Stimulated activated CD4-positive, alpha-beta T cell treated with anti-CD3 and anti-CD28 coated beads, Interleukin-2, amount 100 ng/mL, for 24 hours (primary cell): ENCODE measurements around the gene ACTR3.

Experiments
- DNase-seq, 2 donors: peaks; one replicate each; pipeline ENCODE4 v3.0.0-alpha.2; 2020

ACTR3 gene

DNA sequence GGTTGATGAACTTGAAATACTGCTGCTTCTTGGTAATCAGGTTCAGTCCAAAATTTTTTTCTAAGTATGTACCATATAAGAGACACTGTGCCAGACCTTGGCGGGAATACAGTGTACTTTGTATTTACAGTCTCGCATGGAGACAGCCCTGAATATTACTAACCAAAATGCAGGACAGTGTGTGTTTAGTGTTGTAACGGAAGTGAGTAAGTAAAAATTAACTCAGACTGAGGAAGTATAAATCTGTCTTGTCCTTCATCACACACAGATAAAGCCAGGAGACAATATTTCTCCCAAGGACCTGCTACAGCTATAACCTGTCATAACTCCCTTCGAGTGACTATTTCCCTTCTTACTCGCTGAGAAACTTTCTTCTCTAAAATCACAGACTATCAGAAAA is 76.9 kb downstream of the ACTR3 start:
- no peak for DNase-seq

DNA sequence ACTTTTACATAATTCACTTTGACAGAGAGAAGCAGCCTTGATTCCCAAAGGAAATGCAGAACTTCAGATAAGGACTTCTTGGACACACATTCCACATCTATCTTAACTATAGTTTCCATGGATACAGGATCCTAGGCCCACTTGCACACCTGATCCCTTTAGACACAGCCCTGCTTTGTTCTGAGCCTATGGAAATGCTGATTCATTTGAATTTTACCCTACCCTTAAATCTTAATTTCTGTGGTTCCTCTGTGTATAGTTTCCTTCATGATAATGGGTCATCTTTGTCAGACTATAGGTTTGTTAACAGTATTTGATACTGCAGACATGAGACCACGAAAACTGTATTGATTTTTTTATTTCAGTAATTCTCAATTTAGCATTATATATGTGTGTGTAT is 77.4 kb downstream of the ACTR3 start:
- no peak for DNase-seq

DNA sequence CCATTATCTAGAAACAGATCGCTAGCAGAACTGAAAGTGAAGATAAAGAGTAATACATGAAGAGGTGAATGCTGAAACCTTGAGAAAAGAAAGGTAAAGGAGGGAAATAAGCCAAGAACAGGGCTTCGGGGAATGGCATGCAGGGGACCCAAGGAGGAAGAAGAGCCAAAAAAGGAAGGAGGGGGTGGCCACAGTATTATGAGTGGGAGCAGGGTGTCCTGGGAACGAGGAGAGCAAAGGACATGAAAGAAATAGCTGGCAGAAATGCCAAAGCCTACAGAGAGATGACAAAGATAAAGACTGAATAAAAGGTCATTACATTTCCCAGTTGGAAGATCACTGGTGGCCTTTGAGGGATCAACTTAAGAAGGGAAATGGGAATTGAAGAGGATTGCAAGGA is 82.9 kb downstream of the ACTR3 start:
- no peak for DNase-seq

DNA sequence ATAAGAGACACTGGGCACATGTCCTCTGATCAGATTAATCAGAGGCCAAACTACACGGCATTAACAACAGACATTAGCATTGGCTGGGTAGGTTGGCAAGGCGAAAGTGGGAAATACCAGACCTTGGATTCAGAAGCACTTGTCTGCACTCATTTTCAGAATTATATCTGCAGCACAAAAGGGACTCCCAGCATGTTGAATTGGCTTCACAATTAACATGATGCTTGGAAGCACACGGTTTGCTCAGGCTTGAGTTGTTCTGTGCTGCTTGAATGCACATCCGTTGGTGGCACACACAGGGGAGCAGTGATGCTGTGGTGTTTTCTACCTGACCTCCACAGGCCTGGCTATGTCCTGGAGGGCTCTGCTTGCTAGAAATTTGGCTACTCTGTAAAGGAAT is 83.9 kb downstream of the ACTR3 start:
- DNase-seq, result no peak

DNA sequence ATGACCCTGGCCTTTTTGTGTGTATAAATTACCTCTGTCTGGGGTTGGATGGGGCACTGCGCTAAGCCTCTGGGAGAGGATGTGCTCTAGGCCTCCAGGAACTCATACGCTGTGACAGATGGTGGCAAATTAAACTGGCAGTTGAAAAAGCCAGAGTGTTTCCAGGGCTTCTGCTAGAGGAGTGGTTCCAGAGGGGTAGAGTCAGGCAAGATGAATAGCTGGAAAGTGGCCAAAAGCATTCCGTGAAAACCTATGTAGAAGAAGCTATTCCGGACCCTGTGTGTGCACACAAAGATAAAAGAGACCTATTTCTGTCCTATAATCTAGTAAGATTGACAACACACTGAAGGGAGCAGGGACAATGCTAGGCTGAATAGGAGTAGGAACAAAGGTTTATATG is 84.8 kb downstream of the ACTR3 start:
- no peak for DNase-seq

DNA sequence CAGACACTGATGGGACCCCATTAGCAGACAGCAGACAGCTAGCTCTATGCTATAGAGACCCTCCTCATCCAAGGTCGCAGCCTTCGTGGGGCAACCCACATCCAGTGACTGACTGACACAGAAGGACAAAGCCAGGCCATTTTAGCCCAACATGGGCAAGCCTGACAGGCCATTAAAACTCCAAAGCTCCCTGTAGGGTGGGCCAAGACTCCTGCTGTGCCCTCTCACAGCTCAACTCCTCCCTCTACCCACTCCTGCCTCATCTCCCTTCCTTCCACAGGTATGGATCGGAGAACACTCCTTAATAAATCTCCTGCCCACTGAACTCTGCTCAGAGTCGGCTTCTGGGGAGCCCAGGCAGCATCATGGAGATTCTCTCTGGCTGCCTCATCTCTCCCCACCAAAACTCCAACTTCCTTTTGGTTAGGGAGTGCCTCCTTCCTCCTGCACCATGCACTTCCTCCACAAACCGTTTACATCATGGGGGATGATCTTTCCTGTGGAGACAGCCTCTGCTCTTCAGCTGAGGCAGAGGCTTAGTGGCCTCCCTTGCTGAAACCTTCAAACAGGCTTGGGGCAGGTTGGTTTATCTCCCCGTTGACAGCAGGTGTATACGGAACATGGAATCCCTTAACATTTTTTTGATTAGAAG is 86.5 kb downstream of the ACTR3 start:
- no peak for DNase-seq

DNA sequence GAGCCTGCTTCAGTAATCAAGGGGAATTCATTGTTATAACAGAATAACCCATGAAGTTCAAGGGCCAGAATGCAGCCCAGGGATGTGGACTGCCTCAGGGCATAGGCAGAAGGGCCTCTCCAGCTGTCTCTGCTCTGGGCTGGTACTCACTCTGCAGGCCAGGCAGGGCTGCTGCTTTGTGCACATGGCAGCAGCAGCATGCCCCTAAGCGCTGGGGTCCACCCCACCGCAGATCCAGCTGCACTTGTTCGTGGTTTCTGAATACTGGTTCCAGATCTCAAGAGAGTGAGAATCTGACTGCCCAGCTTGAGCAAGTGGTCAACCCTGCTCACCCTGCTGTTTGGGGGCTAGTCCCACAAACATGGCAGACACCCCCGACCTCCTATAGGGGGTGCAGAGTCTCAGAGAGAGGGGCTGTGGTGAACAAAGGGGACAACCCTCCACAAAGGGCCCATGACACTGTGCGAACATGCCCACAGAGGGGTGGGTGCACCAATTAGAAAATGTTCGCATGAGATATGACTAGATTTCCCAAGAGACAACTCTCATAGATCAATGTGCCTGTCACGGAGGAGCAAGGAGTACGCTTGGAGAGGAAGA is 87.3 kb downstream of the ACTR3 start:
- DNase-seq, result no peak

DNA sequence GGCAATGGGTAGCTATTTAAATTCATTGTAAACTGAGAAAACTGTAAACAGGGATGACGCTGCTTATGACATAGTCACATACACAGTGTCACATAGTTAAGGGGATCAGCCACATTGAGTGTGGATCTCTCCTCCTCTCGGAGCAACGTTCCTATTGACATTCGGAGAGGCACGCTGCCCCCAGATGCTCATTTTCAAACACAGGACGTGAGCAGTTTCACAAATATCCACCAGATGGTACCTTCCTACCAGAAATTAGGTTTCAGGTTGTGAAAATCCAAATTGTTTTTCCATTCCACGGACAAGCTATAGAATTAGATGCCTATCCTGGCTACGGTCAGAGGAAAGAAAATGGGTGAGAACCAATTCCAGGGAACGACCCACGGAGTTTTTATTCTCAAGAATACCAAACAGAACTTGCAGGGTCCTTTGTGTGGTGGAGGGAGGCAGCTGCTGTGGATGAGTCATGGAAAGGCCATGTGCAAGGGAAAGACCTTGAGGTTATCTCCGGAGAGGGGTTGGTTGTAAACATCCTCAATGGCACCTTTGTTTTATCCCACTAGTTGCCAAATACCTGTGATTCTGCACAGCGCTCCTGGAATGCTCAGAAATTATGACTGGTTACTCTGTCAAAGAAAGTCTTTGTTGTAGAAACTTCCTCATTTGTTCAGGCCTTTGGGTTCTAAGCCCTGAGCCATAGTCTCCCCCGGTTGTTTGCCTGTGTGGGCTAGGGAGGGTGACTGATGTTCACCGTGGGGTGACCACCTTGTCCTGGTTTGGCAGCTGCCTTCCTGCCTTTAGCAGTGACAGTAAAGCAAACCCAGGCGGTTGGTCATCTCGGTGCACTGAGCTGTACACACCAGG is 88.0 kb downstream of the ACTR3 start:
- DNase-seq, result no peak

DNA sequence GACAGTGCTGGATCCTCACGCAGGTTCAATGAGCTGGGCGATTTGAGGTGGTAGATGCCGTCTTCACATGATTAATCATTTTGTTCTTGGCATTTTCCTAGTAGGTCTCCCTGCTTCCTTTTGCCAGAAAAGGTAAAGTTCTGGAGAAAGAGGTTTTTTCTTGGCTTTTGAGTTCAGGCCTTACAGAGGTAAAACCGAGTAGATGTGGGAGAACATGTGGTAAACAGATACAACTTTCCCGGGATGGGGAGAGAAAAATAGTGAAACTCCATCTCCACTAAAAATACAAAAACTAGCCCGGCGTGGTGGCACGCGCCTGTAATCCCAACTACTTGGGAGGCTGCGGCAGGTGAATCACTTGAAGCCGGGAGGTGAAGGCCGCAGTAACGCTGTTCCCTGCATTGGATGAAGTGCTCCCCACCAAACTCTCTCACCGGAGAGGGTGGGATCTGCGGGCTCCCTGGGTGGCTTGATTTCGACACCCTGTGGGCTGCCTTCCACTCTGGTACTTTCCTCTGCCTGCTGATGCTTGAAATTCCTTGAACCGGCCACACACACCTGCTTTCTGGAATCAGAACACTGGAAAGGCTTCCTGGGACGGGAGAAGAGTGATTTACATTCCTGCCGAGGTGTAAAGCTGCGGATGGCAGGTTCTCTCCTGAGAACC is 88.8 kb downstream of the ACTR3 start:
- DNase-seq, result no peak

DNA sequence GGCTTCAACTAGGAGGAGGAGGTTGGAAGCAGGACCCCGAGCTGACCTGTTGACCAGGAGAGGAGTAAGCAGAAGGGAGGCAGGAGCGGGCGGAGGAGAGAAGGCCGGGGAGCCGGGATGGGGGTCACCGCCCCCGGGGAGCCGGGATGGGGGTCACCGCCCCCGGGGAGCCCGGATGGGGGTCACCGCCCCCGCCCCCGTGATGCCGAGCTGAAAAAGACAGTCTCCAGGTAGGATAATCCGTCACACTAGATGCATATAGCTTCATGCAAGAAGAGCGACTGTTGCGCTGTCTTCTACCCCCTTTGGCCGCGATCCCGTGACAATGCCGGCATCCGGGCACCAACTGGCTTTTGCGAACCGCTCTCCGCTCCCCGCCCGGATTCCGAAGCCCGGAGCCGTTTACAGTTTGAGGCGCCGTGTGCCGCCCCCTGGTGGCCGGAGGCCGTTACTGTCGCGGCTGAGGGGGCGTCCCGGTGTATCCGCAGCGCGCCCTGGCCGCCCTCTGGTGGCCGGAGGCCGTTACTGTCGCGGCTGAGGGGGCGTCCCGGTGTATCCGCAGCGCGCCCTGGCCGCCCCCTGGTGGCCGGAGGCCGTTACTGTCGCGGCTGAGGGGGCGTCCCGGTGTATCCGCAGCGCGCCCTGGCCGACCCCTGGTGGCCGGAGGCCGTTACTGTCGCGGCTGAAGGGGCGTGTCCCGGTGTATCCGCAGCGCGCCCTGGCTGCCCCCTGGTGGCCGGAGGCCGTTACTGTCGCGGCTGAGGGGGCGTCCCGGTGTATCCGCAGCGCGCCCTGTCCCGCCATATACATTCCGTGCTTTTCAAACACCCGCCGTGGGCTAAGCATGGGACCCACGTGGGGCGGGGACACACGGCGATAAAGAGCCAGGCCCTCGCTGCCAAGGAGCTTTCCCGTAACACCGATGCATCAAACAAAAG is 89.6 kb downstream of the ACTR3 start:
- peak; percentile 57 to 80 for DNase-seq

DNA sequence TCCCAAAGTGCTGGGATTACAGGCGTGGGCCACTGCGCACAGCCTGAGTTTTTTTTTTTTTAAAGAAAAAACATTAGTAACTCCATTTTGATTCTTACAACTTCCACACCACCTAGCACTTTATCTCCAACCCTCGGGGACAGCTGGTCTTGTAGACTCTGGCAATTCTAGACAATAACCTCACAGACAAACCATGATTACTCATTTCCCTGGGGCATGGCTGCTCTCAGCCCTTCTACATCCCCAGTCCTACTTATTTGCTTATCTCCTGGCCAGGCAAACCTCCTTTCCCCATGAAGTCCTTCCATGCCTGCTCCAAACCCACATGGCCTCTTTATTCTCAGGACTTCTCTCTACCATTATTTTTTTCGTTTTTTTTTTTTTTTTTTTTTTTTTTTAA is 91.1 kb downstream of the ACTR3 start:
- no peak for DNase-seq

DNA sequence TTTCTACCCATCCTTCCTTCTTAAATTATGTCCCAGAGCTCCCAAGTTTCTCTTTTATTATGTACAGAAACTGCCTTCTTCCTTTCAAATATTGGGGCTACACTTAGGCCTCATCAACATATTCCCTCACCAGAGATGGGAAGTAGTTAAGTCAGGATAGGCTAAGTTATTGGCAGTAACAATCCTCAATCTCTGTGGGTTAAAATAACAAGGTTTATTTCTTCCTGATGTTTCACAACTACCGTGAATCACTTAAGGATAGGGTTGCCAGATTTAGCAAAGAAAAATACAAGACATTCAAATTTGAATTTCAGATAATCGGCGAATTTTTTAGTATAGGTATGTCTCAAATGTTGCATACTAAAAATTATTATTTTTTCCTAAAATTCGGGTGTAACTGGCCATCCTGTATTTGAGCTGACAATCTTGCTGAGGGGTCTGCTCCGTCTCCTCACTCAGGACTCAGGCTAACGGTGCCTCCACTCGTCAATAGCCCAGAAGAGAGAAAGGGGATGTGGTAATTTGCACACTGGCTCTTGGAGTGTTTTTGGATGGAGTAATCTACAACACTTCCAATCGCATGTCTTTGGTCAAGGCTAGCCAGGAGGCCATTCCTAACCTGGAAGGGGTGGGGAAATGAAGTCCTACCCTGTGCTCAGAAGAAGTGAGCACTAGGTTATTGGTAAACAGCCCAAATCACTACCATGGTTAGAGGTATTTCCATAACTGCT is 91.7 kb downstream of the ACTR3 start:
- no peak for DNase-seq

DNA sequence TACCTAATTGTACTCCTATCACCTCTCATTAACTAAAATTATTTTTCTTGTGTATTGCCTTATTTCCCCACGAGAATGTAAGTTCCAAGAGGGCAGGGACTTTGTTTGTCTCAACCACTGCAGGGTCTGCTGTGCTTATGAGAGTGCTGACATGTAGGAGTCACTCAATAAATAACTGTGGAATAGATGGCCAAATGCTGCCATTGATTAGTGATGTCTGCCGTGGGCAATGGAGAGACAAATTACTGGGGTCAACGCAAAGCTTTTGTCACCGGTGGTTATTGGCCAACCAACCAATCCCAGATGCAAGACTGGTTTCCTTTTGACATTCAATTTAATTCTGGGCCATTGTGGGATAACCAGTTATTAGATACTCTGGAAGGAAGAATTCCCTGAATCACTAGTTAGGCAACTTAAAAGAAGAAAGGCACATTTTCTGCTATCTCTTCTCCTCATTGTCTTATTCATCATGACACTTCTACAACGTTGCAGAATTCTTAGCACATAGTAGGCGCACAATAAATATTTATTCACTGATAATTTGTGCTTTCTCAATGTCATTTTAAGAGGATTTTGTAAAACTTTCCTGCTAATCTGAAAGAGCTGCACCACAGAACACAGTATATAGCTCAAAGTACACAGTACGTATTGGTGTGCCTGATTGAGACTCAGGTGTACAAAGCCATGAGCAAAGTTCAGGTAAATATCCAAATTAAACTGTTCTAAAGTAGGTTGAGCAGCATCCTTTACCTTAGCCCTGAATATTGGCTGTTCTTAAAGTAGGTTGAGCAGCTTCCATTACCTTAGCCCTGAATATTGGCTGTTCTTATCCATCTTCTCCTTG is 95.9 kb downstream of the ACTR3 start:
- no peak for DNase-seq

DNA sequence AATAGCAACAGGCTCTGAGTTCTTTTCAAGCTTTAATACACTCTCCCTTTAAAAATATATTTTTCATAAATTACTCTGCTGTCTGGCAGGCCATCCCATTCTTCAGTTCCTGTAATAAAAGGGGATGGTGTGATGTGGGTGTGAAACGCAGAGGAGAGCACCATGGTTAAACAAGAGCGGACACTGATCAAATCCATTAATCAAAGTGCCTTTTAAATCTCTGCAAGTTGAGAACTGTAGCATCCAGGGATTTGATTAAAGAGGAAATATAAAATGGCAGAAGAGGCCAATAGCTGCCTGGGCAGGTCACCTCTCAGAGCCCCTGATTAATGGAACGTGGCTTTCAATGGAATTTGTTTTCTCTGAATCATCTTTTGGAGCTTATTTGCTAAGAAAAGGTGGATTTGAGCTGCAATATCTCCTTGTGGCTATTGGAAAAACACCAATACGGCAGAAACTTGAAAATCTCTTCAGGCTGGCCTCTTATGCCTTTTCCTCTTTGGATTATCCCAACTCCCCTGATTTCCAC is 96.9 kb downstream of the ACTR3 start:
- no peak for DNase-seq

DNA sequence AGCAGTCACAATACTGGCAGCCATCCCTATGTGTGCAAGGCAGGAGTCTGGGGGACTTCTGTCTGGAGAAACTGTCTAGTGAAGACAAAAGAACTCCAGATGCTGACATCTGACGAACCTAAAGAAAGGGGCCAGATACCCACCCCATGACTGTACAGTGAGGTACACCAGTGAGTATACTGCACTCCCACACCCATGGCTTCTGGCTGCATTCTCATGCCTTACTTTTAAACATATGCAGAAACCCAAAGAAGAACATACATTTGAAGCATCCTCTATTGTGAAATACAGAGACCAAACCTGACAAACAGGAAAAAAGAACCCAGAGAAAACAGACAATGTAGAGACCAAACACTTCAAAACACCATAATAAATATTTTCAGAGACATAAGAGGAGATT is 102.2 kb downstream of the ACTR3 start:
- no peak for DNase-seq

DNA sequence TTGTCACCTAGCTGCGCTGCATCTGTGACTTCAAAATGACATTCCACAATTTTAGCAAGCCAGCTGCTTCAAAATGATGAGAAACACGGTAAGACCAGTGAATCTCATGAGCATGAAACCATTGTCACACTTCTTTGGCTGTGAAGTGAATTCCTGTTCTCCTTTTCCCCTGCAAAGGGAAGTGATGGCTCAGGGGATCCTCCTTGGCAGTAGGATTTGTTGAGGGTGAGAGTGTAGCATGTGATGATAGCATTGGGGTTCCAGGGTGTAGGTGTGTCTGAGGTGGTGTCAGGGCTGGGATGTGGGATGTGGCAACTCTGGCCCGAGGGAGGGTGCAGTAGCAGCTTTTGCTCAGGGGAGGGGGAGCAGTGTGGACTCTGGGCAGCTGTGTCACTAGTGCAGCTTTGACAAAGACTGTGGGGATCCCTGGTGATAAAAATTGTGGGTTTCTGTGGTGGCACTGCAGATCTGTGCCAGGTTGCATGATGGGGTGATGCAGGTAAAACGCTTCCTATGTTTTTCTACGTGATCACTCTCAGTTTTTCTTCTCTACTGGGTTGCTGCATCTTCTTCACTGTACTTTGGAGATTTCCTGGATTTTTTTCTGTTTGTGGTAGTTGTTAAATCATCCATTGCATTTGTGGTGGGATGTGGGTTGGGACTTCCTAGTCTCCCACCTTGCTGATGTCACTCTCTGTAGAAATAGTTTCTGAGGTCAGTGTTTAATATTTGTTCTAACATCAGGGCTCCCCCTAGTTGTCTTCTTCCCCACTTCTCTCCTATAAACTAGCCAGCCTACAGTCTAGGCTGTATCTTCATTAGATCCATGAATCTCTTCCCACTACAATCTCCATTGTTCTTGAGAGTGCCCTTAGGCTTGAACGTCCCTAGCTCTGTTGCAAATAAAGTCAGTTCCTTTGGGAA is 107.0 kb downstream of the ACTR3 start:
- no peak for DNase-seq

DNA sequence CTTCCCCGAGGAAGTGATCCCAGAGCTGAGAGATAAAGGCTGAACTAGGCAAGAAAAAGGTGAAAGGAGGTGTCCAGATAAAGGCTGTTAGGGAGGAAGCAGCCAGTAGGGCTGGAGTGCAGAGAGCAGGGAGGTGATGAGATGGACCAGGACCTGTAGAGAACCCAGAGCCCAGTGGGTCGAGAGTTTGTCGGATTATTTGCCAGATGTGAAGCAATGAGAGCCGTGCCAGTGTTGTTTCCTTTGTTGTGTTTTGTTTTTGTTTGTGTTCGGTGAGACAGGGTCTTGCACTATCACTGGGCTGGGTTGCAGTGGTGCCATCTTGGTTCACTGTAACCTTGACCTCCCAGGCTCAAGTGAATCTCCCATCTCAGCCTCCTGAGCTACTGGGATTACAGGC is 111.3 kb downstream of the ACTR3 start:
- no peak for DNase-seq

DNA sequence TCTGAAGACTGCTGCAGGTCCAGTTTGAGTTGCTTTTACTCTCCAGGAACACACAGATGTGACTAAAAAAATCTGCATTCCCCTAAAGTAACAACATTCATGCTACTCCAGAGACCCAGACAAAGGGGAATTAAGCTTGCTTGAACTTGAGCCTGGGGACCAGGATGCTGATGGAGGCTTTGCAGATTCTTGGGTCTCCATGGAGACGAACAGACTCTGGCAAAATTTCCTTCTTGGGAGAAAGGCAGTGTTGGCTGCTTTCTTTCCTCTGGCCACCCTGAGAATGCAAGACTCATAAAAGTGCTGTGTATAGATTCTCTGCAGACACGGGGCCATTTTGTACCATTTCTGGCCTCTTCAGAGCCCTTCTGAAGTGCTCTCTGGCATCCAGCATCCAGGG is 112.0 kb downstream of the ACTR3 start:
- no peak for DNase-seq

DNA sequence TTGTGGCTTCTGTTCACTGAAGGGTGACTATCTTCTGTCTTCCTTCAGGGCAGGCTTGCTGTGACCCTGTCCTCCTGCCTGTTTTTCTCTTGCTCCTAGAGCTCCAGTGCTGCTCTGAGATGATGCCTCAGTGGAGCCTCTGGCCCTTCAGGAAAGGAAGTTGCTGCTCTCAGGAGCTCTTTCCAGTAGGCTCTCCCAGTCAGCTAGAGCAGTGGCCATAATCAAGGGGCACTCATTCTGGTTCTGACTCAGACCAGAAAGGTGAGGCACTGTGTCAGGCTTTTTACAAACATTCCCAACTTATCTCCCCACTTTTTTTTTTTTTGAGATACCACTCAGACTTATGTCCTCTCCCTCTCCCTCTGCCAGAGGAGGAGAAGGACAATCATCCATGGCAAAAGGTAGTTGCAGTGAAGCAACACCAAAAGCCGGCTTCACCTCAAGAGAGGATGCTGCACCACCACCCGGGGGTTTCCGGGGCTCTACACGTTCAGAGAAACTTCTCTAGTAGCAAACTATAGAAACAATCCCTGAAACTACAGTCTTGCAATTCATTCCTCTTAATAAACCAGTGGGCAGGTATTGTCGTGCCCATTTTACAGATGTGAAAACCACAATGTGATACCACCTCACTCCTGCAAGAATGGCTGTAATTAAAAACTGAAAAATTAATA is 115.4 kb downstream of the ACTR3 start:
- no peak for DNase-seq
